HG03457 (cell line): ENCODE measurements around the gene CARD11.

Source experiments
- ATAC-seq: cut with Tn5 transposase; IDR thresholded peaks from one replicate; pipeline ENCODE4 v1.9.1; 2021; ENCODE audit warnings: moderate number of reproducible peaks; ENCODE audit not compliant: unreplicated experiment

CARD11 gene

GRCh38 chr7:2880874-2881533 is 162.7 kb downstream of the CARD11 start:
- no peak for ATAC-seq

GRCh38 chr7:2880051-2880450 is 163.6 kb downstream of the CARD11 start:
- ATAC-seq, result no peak

- no peak for ATAC-seq
Measured at GRCh38 chr7:2879354-2879753, 164.3 kb downstream of the CARD11 start.

GRCh38 chr7:2878306-2878705 is 165.4 kb downstream of the CARD11 start:
- no peak for ATAC-seq

GRCh38 chr7:2876031-2876731 is 167.5 kb downstream of the CARD11 start:
- ATAC-seq, result no peak

- ATAC-seq, result no peak
Measured at GRCh38 chr7:2873686-2874551, 169.7 kb downstream of the CARD11 start.

- no peak for ATAC-seq
Measured at GRCh38 chr7:2873146-2873545, 170.5 kb downstream of the CARD11 start.

GRCh38 chr7:2872296-2872874 is 171.3 kb downstream of the CARD11 start:
- ATAC-seq, result no peak

- ATAC-seq, result no peak
Measured at GRCh38 chr7:2870471-2870931, 173.2 kb downstream of the CARD11 start.

GRCh38 chr7:2869981-2870380 is 173.7 kb downstream of the CARD11 start:
- no peak for ATAC-seq

- ATAC-seq, result no peak
Measured at GRCh38 chr7:2866601-2867000, 177.1 kb downstream of the CARD11 start.

GRCh38 chr7:2864999-2865670 is 178.5 kb downstream of the CARD11 start:
- ATAC-seq, result no peak

GRCh38 chr7:2864204-2864985 is 179.3 kb downstream of the CARD11 start:
- no peak for ATAC-seq

- peak; percentile 93 for ATAC-seq
Measured at GRCh38 chr7:2863461-2864066, 180.1 kb downstream of the CARD11 start.

GRCh38 chr7:2862831-2863361 is 180.8 kb downstream of the CARD11 start:
- ATAC-seq, result no peak

- no peak for ATAC-seq
Measured at GRCh38 chr7:2861509-2861908, 182.2 kb downstream of the CARD11 start.

GRCh38 chr7:2860627-2861133 is 183.0 kb downstream of the CARD11 start:
- no peak for ATAC-seq

- ATAC-seq, result no peak
Measured at GRCh38 chr7:2859952-2860351, 183.7 kb downstream of the CARD11 start.

- ATAC-seq, result no peak
Measured at GRCh38 chr7:2858621-2859020, 185.0 kb downstream of the CARD11 start.
